OCI-LY1 (cell line): ENCODE measurements around the gene LIN9.

Source experiments
- H2AFZ ChIP-seq: fragments of 200-600 bp; sonication (generic), shearing (Covaris generic); 2 replicates; pipeline ENCODE4 v1.6.0; 2014; ENCODE audit warnings: antibody characterized with exemption, mild to moderate bottlenecking, low read length
- H3F3A ChIP-seq: fragments of 200-600 bp; sonication (generic), shearing (Covaris generic); 2 replicates; pipeline ENCODE4 v1.6.0; 2014; ENCODE audit warnings: mild to moderate bottlenecking, antibody characterized with exemption, low read length, moderate library complexity; ENCODE audit not compliant: insufficient read depth
- H3K27ac ChIP-seq: fragments of 200-600 bp; sonication (generic); 2 replicates; pipeline ENCODE4 v1.5.1; 2014; ENCODE audit warnings: low read length, mixed run types, mild to moderate bottlenecking, low read depth; ENCODE audit not compliant: poor library complexity, severe bottlenecking
- H3K27me3 ChIP-seq: fragments of 200-600 bp; sonication (generic); 2 replicates; pipeline ENCODE4 v1.6.0; 2014; ENCODE audit warnings: antibody characterized with exemption, mild to moderate bottlenecking, low read length, moderate library complexity; ENCODE audit not compliant: insufficient read depth
- H3K36me3 ChIP-seq: fragments of 200-600 bp; sonication (generic); 2 replicates; pipeline ENCODE4 v1.6.1; 2014; ENCODE audit warnings: mild to moderate bottlenecking, antibody characterized with exemption, low read length, moderate library complexity, mixed read lengths; ENCODE audit not compliant: insufficient read depth
- H3K4me1 ChIP-seq: fragments of 200-600 bp; sonication (generic); 2 replicates; pipeline ENCODE4 v1.5.1; 2014; ENCODE audit warnings: mild to moderate bottlenecking, low read length, moderate library complexity; ENCODE audit not compliant: insufficient read depth, severe bottlenecking
- H3K4me2 ChIP-seq: fragments of 200-600 bp; sonication (generic), shearing (Covaris generic); 2 replicates; pipeline ENCODE4 v1.6.1; 2014; ENCODE audit warnings: low read length
- H3K4me3 ChIP-seq: fragments of 200-600 bp; sonication (generic); 2 replicates; pipeline ENCODE4 v1.5.1; 2014; ENCODE audit warnings: low read length, low read depth, mild to moderate bottlenecking, mixed read lengths; ENCODE audit not compliant: poor library complexity, severe bottlenecking
- H3K79me2 ChIP-seq: fragments of 200-600 bp; shearing (Covaris generic); 2 replicates; pipeline ENCODE4 v1.6.1; 2016; ENCODE audit warnings: mixed run types, low read length, mixed read lengths; ENCODE audit not compliant: insufficient read depth
- H3K9ac ChIP-seq: fragments of 200-600 bp; sonication (generic), shearing (Covaris generic); 2 replicates; pipeline ENCODE4 v1.6.1; 2014; ENCODE audit warnings: mild to moderate bottlenecking, low read length, mixed read lengths
- H3K9me2 ChIP-seq: fragments of 200-600 bp; sonication (generic), shearing (Covaris generic); 2 replicates; pipeline ENCODE4 v1.6.1; 2014; ENCODE audit warnings: low read depth, mild to moderate bottlenecking, low read length, mixed read lengths
- H3K9me3 ChIP-seq: fragments of 200-600 bp; shearing (Covaris generic); 2 replicates; pipeline ENCODE4 v1.6.1; 2014; ENCODE audit warnings: low read length, mixed read lengths
- H4K20me1 ChIP-seq: fragments of 200-600 bp; sonication (generic), shearing (Covaris generic); 2 replicates; pipeline ENCODE4 v1.6.0; 2016; ENCODE audit warnings: mild to moderate bottlenecking, low read length; ENCODE audit not compliant: insufficient read depth
- EZH2 ChIP-seq: fragments of 200-600 bp; sonication (generic), shearing (Covaris generic); IDR thresholded peaks from 2 replicates; pipeline ENCODE4 v1.8.0; 2017; ENCODE audit warnings: borderline replicate concordance, mixed run types, mild to moderate bottlenecking, antibody characterized with exemption, low read length, moderate library complexity, mixed read lengths
- TF ChIP-seq, protein P1 (sequence below): fragments of 200-600 bp; sonication (generic), shearing (Covaris generic); IDR thresholded peaks from 2 replicates; pipeline ENCODE4 v1.5.1; 2017; ENCODE audit warnings: mild to moderate bottlenecking, antibody characterized with exemption, low read length, moderate library complexity, mixed read lengths

Gene LIN9

DNA sequence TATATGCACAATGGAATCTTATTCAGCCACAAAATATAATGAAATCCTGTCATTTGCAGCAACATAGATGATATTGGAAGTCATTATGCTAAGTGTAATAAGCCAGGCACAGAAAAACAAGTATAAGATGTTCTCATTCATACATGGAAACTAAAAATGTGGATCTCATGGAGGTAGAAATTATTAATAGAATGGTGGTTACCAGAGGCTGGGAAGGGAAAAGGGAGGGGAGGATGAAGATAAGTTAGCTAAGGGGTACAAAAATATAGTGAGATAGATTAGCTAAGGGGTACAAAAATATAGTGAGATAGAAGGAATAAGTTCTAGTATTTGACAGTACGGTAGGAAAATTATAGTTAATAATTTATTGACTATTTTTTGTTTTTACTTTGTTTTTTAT, 27.9 kb downstream of the LIN9 start:
- Histone ChIP-seq H3K9ac (no peak overlapping the region), H3K4me1 (no peaks in the 10 kb centered on the region), H4K20me1 (no peaks in the 10 kb centered on the region), H3F3A (no peaks in the 10 kb centered on the region; the same call in 1 of the 2 replicates), H3K9me3 (no peaks in the 10 kb centered on the region), H3K4me3 (no peak overlapping the region), H2AFZ (no peak overlapping the region), H3K36me3 (peaks cover 56% of the 10 kb centered on the region), H3K27me3 (no peaks in the 10 kb centered on the region), H3K27ac (no peak overlapping the region), H3K79me2 (no peaks in the 10 kb centered on the region), H3K4me2 (no peak overlapping the region), H3K9me2 (no peaks in the 10 kb centered on the region)
- TF ChIP-seq EZH2, result no peak
- TF ChIP-seq, protein P1, sequence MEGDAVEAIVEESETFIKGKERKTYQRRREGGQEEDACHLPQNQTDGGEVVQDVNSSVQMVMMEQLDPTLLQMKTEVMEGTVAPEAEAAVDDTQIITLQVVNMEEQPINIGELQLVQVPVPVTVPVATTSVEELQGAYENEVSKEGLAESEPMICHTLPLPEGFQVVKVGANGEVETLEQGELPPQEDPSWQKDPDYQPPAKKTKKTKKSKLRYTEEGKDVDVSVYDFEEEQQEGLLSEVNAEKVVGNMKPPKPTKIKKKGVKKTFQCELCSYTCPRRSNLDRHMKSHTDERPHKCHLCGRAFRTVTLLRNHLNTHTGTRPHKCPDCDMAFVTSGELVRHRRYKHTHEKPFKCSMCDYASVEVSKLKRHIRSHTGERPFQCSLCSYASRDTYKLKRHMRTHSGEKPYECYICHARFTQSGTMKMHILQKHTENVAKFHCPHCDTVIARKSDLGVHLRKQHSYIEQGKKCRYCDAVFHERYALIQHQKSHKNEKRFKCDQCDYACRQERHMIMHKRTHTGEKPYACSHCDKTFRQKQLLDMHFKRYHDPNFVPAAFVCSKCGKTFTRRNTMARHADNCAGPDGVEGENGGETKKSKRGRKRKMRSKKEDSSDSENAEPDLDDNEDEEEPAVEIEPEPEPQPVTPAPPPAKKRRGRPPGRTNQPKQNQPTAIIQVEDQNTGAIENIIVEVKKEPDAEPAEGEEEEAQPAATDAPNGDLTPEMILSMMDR, result no peak

DNA sequence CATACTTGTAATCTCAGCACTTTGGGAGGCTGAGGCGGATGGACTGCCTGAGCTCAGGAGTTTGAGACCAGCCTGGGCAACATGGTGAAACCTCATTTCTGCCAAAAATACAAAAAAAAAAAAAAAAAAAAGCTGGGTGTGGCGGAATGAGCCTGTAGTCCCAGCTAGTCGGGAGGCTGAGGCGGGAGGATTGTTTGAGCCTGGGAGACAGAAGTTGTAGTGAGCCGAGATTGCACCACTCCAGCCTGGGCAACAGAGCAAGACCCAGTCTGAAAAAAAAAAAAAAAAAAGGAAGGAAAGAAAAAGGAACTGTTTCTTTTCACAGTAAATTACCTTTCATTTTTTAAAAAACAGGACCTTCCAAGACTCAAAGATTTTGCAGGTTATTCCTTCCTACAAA, 29.5 kb downstream of the LIN9 start:
- H3K4me2 ChIP-seq, result no peak overlapping the region
- no peaks in the 10 kb centered on the region for H3F3A ChIP-seq
- H3K79me2 ChIP-seq, result no peaks in the 10 kb centered on the region
- H4K20me1 ChIP-seq, result no peaks in the 10 kb centered on the region
- no peak overlapping the region for H3K27ac ChIP-seq
- no peaks in the 10 kb centered on the region for H3K9me3 ChIP-seq
- no peak overlapping the region for H3K9ac ChIP-seq
- H2AFZ ChIP-seq, result no peak overlapping the region
- TF ChIP-seq, protein P1, result no peak
- no peak for TF ChIP-seq EZH2
- no peaks in the 10 kb centered on the region for H3K27me3 ChIP-seq
- H3K4me3 ChIP-seq, result no peak overlapping the region
- no peaks in the 10 kb centered on the region for H3K9me2 ChIP-seq
- peaks cover 56% of the 10 kb centered on the region for H3K36me3 ChIP-seq
- no peaks in the 10 kb centered on the region for H3K4me1 ChIP-seq

DNA sequence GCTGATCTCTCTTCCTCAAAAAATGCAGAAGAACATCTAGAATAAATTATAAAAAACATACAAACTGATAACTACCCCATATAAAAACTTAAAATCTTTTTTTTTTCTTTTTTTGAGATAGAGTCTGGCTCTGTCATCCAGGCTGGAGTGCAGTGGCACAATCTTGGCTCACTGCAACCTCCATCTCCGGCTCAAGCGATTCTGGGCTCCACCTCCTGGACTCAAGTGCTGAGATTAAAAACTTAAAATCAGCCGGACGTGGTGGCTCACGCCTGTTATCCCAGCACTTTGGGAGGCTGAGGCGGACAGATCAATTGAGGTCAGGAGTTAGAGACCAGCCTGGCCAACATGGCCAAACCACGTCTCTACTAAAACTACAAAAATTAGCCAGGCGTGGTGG, 31.1 kb downstream of the LIN9 start:
- H3K4me1 ChIP-seq, result no peaks in the 10 kb centered on the region
- H3F3A ChIP-seq, result no peaks in the 10 kb centered on the region
- H3K9me2 ChIP-seq, result no peaks in the 10 kb centered on the region
- TF ChIP-seq, protein P1, result no peak
- no peak for TF ChIP-seq EZH2
- H3K36me3 ChIP-seq, result peaks cover 54% of the 10 kb centered on the region
- no peaks in the 10 kb centered on the region for H3K9me3 ChIP-seq
- no peak overlapping the region for H3K4me2 ChIP-seq
- no peak overlapping the region for H3K27ac ChIP-seq
- no peak overlapping the region for H2AFZ ChIP-seq
- H3K9ac ChIP-seq, result no peak overlapping the region
- no peaks in the 10 kb centered on the region for H4K20me1 ChIP-seq
- no peak overlapping the region for H3K4me3 ChIP-seq
- no peaks in the 10 kb centered on the region for H3K79me2 ChIP-seq
- H3K27me3 ChIP-seq, result no peaks in the 10 kb centered on the region
